Mucosa of rectum (tissue), 2 donors: ENCODE measurements around the gene NME1.
"Not testable (repeated sequence)": the region's sequence is repeated elsewhere in the genome, so short reads cannot be mapped to it uniquely, and the experiment has no call there.

Experiments
- H3K27ac ChIP-seq, 2 donors: one replicate each; pipeline ENCODE4 v1.7.0; 2013; ENCODE audit warnings: inconsistent platforms in 2 of 2, low read depth in 2 of 2, low read length in 2 of 2
- H3K27me3 ChIP-seq, 2 donors: one replicate each; pipeline ENCODE4 v1.7.0; 2013; ENCODE audit warnings: low read length in 2 of 2; ENCODE audit not compliant: control insufficient read depth in 2 of 2, insufficient read depth in 2 of 2
- H3K36me3 ChIP-seq, 2 donors: one replicate each; pipeline ENCODE4 v1.7.0; 2013; ENCODE audit warnings: low read length in 2 of 2; ENCODE audit not compliant: control insufficient read depth in 2 of 2, insufficient read depth in 2 of 2
- H3K4me1 ChIP-seq, 2 donors: one replicate each; pipeline ENCODE4 v1.7.0; 2013; ENCODE audit warnings: low read length in 2 of 2, mild to moderate bottlenecking in 1 of 2; ENCODE audit not compliant: control insufficient read depth in 2 of 2, insufficient read depth in 2 of 2
- H3K4me3 ChIP-seq, 2 donors: one replicate each; pipeline ENCODE4 v1.7.0; 2013; ENCODE audit warnings: low read length in 2 of 2
- H3K9ac ChIP-seq, 2 donors: one replicate each; pipeline ENCODE4 v1.7.0; 2013; ENCODE audit warnings: low read length in 2 of 2, low read depth in 1 of 2, mild to moderate bottlenecking in 1 of 2
- H3K9me3 ChIP-seq, 2 donors: one replicate each; pipeline ENCODE4 v1.7.0; 2013; ENCODE audit warnings: low read length in 2 of 2; ENCODE audit not compliant: control insufficient read depth in 2 of 2
- donor health status: healthy.
- donor health status: Normal muscosa, but diverticular disease.

NME1 gene

DNA sequence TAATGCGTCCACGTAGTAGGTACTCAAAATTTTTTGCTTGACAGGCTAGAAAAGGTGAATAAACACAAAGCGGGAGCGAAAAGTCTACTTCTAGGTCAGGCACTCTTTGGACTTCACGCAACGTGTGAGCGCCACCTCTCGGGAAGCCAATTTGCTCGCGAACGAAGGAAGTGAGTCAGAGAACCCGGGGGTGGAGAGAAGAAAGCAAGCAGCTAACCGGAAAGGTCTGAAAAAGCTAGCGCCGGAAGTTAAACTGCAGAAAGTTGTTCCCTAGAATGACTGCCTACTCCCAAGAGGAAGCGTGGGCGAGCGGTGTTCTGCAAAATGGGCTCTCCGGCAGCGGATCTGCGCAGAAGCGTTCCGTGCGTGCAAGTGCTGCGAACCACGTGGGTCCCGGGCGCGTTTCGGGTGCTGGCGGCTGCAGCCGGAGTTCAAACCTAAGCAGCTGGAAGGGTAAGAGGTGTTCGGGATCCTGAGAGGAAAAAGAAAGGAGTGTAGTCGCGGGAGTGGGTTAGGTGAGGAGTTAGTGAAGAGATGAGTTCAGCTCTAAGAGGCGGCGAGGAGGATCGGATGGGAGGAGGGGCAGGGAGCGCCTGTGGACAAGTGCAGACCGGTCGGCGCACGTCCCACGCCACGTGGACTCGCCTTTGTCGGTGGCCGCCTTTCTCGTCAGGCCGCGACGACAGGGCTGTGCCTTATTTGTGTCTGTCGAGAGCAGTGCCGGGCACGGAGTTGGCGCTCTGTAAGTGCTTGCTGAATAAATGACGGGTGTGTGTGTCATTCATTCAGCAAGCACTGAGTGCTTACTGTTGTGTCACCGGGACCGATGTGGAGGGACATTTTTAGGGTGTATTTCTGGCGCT lies at the start of gene NME1:
TSS of gene NME1 (plus strand) at position 350 of the 863 bp plus-strand sequence. CDS start 2,096 bp downstream, outside the sequence.
- H3K9ac ChIP-seq: peak within 1 kb of the TSS; percentile 74 to 93
- no peaks in the 10 kb centered on the region for H3K27me3 ChIP-seq
- peaks cover 12 to 16% of the 10 kb centered on the region in 2 donors for H3K4me1 ChIP-seq
- peak within 1 kb of the TSS; percentile 80 to 92 for H3K27ac ChIP-seq
- peak within 1 kb of the TSS; percentile 76 to 94 for H3K4me3 ChIP-seq
- H3K36me3 ChIP-seq: peaks cover 0 to 7% of the 10 kb centered on the region in 2 donors
- H3K9me3 ChIP-seq: no peaks in the 10 kb centered on the region

DNA sequence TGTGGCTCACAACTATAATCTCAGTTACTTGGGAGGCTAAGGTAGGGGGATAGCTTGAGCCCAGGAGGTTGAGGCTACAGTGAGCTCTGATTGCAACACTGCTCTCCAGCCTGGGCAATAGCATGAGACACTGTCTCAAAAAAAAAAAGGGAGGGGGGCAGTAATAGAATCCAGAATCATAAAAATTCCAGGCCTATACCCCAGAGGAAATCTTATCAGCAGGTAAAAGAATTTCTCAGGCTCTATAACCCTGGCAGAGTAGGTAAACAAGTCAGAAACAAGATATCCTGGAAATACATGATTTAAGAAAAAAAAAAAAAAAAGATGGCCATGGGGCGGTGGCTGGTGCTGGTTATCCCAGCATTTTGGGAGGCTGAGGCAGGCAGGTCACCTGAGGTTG lies 45.6 kb upstream of the NME1 start:
- H3K9me3 ChIP-seq: no peaks in the 10 kb centered on the region
- H3K27ac ChIP-seq: no peak overlapping the region
- peaks cover 0 to 8% of the 10 kb centered on the region in 2 donors for H3K4me1 ChIP-seq
- no peaks in the 10 kb centered on the region for H3K36me3 ChIP-seq
- no peak overlapping the region for H3K9ac ChIP-seq
- no peak overlapping the region for H3K4me3 ChIP-seq
- H3K27me3 ChIP-seq: no peaks in the 10 kb centered on the region

- not testable (repeated sequence) for H3K27ac ChIP-seq
These were observed 40.8 kb upstream of the NME1 start for GRCh38 chr17:51112303-51113222.

DNA sequence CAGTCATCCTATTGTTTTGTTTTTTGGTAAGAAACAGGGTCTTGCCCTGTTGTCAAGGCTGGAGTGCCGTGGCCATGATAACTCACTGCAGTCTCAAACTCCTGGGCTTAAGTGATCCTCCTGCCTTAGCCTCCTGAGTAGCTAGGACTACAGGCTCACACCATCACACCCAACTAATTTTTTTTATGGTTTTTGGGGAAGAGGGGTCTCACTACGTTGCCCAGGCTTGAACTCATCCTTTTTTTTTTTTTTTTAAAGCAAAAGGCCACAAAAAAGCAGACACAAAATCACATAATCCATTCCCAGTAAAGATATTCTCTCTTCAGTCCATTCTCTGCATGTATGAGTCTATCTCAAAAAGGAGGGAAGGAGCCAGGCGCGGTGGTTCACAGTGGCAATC lies 38.2 kb upstream of the NME1 start:
- Histone ChIP-seq H3K36me3 (no peaks in the 10 kb centered on the region), H3K27ac (no peak overlapping the region), H3K27me3 (no peaks in the 10 kb centered on the region), H3K4me3 (no peak overlapping the region), H3K9me3 (no peaks in the 10 kb centered on the region), H3K4me1 (peaks cover 15 to 17% of the 10 kb centered on the region in 2 donors), H3K9ac (no peak overlapping the region)

More at GRCh38 chr17:51112303-51113222, 40.8 kb upstream of the NME1 start:
- not testable (repeated sequence) for H3K4me1 ChIP-seq, H3K4me3 ChIP-seq, H3K36me3 ChIP-seq, H3K9ac ChIP-seq, H3K27me3 ChIP-seq, H3K9me3 ChIP-seq

GRCh38 chr17:51118330-51119195 lies 34.8 kb upstream of the NME1 start:
- Histone ChIP-seq H3K4me1 (peaks cover 25 to 28% of the 10 kb centered on the region in 2 donors), H3K36me3 (no peaks in the 10 kb centered on the region), H3K9ac (peak overlapping the region; percentile 92 to 99), H3K4me3 (peak overlapping the region; percentile 81 to 97), H3K27ac (peak overlapping the region; percentile 97 to 99), H3K27me3 (no peaks in the 10 kb centered on the region), H3K9me3 (no peaks in the 10 kb centered on the region)

DNA sequence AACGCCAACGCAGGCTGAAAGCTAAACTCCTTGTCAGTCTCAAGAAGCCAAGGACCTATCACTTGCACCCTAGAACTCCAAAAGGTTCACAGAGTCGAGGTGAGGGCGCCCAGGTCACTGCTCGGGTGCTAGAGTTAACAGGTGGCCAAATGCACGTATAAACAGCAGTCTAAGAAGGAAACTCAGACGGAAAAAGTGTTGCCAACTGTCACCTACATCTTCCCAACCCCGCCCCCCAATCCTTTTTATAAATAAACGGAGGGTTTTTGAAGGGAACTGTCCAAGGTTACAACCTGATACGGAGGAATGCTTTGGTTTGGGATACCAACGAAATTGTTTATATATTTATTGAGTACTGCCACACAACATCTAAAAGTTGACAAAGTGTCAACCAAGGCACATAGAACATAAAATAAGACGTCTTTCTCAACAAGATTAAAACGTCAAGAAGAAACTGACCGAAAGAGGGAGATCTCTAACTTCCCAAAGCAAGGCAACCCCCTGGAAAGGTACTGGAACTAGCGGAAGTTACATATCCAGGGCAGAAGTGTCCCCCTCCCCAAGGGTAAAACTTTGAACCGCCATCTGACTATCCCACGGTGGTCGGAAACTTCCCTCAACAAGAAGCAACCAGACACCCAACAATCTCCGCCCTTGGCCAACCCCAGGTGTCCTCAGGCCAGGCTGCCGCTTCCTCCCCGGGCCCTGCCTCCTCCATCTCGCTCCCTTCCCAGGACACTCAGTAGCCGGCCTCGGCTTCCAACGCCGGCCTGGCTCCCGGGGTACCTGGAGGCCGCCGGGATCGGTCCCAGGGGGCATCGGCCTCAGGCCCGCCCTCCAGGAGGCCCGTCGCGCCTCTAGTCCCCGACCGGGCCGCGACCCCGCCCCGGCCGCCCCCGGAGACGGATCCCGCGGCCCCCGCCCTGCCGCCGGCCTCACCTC lies 33.7 kb upstream of the NME1 start:
- Histone ChIP-seq H3K36me3 (no peaks in the 10 kb centered on the region), H3K9ac (peak overlapping the region; percentile 92 to 99), H3K9me3 (no peaks in the 10 kb centered on the region), H3K27ac (peak overlapping the region; percentile 97 to 99), H3K4me3 (peak overlapping the region; percentile 81 to 97), H3K4me1 (peaks cover 25 to 28% of the 10 kb centered on the region in 2 donors), H3K27me3 (no peaks in the 10 kb centered on the region)

- Histone ChIP-seq H3K9me3 (no peaks in the 10 kb centered on the region), H3K4me1 (peaks cover 25 to 28% of the 10 kb centered on the region in 2 donors), H3K4me3 (peak overlapping the region; percentile 81 to 97), H3K9ac (peak overlapping the region; percentile 92 to 99), H3K36me3 (no peaks in the 10 kb centered on the region), H3K27ac (peak overlapping the region; percentile 97 to 99), H3K27me3 (no peaks in the 10 kb centered on the region)
These were observed 33.0 kb upstream of the NME1 start for GRCh38 chr17:51120357-51120738.

DNA sequence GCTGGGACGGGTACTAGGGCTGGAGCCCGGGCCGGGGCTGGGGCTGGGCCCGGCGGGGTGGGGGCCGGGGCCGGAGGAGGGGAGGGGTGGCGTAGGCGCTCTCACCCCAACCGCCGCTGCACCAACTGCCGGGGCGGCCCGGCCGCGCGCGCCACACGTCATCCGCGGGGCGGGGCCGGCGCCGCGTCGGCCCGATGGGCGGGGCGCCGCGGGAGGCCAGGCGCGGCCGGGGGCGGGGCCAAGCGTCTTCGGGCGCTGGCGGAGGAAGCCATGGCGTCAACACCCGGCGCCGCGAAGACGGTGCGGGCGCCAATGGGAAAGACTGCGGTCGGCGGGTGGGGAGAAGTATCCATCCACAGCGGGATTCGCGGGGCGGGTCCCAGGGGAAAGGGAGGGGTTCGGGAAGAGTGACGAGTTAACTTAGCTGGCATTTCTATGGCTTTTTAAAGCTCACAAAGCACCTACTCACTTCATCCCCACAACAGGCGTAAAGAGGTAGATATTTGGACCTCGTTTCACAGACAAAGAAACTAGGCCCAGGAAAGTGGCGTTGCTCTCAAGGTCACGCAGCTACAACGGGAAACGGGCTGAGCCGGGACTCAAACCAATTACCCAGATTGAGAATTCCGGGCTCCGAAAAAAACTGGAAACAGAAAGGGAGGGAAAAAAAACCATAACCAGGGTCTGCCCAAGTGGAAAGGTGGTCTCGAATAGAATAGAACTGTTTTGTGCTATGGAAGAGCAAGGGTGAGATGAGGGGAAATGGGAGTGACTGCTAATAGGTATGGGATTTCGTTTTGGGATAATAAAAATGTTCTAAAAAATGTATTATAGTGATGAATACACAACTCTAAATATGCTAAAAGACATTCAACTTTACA lies 32.4 kb upstream of the NME1 start, which contains the start of gene SPAG9:
TSS of gene SPAG9 (minus strand) at position 130 of the 881 bp plus-strand sequence. CDS start 212 bp downstream, outside the sequence.
- peaks cover 25 to 32% of the 10 kb centered on the region in 2 donors for H3K4me1 ChIP-seq
- no peaks in the 10 kb centered on the region for H3K36me3 ChIP-seq

More for the DNA sequence above, 32.4 kb upstream of the NME1 start, which contains the start of gene SPAG9:
- peak within 1 kb of the TSS; percentile 93 to 99 for H3K9ac ChIP-seq
- H3K27me3 ChIP-seq: no peaks in the 10 kb centered on the region
- H3K4me3 ChIP-seq: peak within 1 kb of the TSS; percentile 81 to 97
- H3K27ac ChIP-seq: peak within 1 kb of the TSS; percentile 100
- H3K9me3 ChIP-seq: no peaks in the 10 kb centered on the region
